PC-9 (cell line): ENCODE data around the gene CEP57L1.

Experiments
- EZH2 ChIP-seq: fragments of 200-600 bp; sonication (generic); IDR thresholded peaks from 2 replicates; pipeline ENCODE4 v1.8.0; 2017; ENCODE audit warnings: antibody characterized with exemption, low read depth
- TF ChIP-seq, protein P1 (sequence below): fragments of 200-600 bp; sonication (generic); conservative IDR thresholded peaks from 2 replicates; pipeline ENCODE4 v1.6.1; 2017; ENCODE audit warnings: mixed run types, antibody characterized with exemption, mild to moderate bottlenecking, moderate library complexity

GRCh38 chr6:109053336-109053735 lies 42.0 kb upstream of the CEP57L1 start:
- TF ChIP-seq, protein P1, sequence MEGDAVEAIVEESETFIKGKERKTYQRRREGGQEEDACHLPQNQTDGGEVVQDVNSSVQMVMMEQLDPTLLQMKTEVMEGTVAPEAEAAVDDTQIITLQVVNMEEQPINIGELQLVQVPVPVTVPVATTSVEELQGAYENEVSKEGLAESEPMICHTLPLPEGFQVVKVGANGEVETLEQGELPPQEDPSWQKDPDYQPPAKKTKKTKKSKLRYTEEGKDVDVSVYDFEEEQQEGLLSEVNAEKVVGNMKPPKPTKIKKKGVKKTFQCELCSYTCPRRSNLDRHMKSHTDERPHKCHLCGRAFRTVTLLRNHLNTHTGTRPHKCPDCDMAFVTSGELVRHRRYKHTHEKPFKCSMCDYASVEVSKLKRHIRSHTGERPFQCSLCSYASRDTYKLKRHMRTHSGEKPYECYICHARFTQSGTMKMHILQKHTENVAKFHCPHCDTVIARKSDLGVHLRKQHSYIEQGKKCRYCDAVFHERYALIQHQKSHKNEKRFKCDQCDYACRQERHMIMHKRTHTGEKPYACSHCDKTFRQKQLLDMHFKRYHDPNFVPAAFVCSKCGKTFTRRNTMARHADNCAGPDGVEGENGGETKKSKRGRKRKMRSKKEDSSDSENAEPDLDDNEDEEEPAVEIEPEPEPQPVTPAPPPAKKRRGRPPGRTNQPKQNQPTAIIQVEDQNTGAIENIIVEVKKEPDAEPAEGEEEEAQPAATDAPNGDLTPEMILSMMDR, result no peak
- TF ChIP-seq EZH2, result no peak
